ENCODE data around the gene APOC4. TPM values are rescaled to one million over a fixed set of nuclear protein-coding genes. Genes with fewer than 3 reads are reported as not detected.
A peak's percentile ranks its signal among the peaks of the same experiment; 100 is the strongest.

Gene APOC4
- total and polyA plus RNA-seq, 7 donors, result not detected

GRCh38 chr19:44894946-44895345, 47.1 kb upstream of the APOC4 start:
- no peak overlapping the region for H3K4me3 ChIP-seq
- H3K27ac ChIP-seq, result no peak overlapping the region
- peaks cover 14% of the 10 kb centered on the region for H3K4me1 ChIP-seq
- TF ChIP-seq, protein P1, sequence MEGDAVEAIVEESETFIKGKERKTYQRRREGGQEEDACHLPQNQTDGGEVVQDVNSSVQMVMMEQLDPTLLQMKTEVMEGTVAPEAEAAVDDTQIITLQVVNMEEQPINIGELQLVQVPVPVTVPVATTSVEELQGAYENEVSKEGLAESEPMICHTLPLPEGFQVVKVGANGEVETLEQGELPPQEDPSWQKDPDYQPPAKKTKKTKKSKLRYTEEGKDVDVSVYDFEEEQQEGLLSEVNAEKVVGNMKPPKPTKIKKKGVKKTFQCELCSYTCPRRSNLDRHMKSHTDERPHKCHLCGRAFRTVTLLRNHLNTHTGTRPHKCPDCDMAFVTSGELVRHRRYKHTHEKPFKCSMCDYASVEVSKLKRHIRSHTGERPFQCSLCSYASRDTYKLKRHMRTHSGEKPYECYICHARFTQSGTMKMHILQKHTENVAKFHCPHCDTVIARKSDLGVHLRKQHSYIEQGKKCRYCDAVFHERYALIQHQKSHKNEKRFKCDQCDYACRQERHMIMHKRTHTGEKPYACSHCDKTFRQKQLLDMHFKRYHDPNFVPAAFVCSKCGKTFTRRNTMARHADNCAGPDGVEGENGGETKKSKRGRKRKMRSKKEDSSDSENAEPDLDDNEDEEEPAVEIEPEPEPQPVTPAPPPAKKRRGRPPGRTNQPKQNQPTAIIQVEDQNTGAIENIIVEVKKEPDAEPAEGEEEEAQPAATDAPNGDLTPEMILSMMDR (IDR thresholded peaks at IDR 0.05), result no peak
- intact Hi-C loops (cut with DNase I), result no loop called here
- DNase-seq (no peak), ATAC-seq (no peak)
- peaks cover 7 to 70% of the 10 kb centered on the region in 2 donors for H3K36me3 ChIP-seq (ENCODE audit: insufficient read depth in 1 of 2, low read depth in 1 of 2)
- H3K9me3 ChIP-seq, result no peaks in the 10 kb centered on the region
- WGBS, 3 donors, result 68 to 78% (median 77%) methylated on average over 9 of the region's 9 CpGs
- H3K27me3 ChIP-seq (ENCODE audit: insufficient read depth in 3 of 3, low read length in 2 of 3), result no peaks in the 10 kb centered on the region

- WGBS, 3 donors, result 82 to 90% (median 85%) methylated on average over 8 of the region's 8 CpGs
- Histone ChIP-seq H3K4me1 (peaks cover 3% of the 10 kb centered on the region), H3K9me3 (no peaks in the 10 kb centered on the region), H3K27me3 (ENCODE audit: insufficient read depth in 3 of 3, low read length in 2 of 3) (no peaks in the 10 kb centered on the region), H3K4me3 (no peak overlapping the region), H3K27ac (no peak overlapping the region), H3K36me3 (ENCODE audit: insufficient read depth in 1 of 2, low read depth in 1 of 2) (peaks cover 4 to 94% of the 10 kb centered on the region in 2 donors)
- DNase-seq (no peak), ATAC-seq (no peak)
- TF ChIP-seq, protein P1 (IDR thresholded peaks at IDR 0.05), result no peak
- intact Hi-C loops (cut with DNase I), result no loop called here
These were observed 44.2 kb upstream of the APOC4 start for GRCh38 chr19:44897835-44898234.

DNA sequence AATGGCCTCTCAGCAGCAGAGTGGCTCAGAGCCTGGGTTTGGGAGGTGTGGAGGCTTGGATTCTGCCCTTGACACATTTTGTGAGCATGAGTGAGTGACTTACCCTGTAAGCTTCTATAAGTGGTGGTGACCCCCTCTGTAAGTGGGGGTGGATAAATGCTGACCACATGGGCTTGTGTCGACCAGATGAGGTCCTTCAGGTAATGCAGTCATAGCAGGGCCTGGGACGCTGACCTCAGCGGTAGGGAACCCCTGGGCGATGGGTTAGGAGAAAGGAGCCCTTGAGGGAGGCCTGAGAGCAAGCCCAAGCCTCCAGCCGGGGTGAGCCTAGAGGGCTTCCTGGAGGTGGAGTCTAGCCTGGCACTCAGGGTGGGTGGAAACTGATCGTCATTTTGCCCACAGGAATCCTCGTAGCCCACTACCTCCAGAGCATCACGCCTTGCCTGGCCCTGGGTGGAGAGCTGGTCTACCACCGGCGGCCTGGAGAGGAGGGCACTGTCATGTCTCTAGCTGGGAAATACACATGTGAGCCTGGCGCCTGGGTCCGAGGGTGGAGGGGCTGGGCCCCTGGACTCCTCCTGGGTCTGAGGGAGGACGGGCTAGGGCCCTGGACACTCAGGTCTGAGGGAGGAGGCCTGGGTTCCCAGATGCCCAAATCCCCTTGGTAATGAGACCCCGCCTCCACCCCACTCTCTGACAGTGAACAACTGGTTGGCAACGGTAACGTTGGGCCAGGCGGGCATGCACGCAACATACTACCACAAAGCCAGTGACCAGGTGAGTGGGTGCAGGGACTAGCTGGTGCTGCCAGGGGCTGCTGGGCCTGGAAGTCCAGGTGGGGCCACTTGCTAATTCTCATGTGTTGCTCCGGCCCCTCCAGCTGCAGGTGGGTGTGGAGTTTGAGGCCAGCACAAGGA, 41.5 kb upstream of the APOC4 start:
- Histone ChIP-seq H3K27me3 (ENCODE audit: insufficient read depth in 3 of 3, low read length in 2 of 3) (peaks cover 0 to 10% (median 4%) of the 10 kb centered on the region in 3 donors), H3K27ac (no peak overlapping the region), H3K36me3 (ENCODE audit: insufficient read depth in 1 of 2, low read depth in 1 of 2) (peaks cover 0 to 69% of the 10 kb centered on the region in 2 donors), H3K9me3 (no peaks in the 10 kb centered on the region), H3K4me3 (no peak overlapping the region), H3K4me1 (no peaks in the 10 kb centered on the region)
- WGBS, 3 donors, result 86 to 93% (median 92%) methylated on average over 19 of the region's 19 CpGs
- TF ChIP-seq, protein P1 (IDR thresholded peaks at IDR 0.05), result no peak
- intact Hi-C loops (cut with DNase I), result loop anchor here in 1 of 2 donors (10.0 kb wide), 1 partner anchor 154 kb away; no protein-coding TSS in a partner anchor
- ATAC-seq (no peak), DNase-seq (no peak)

DNA sequence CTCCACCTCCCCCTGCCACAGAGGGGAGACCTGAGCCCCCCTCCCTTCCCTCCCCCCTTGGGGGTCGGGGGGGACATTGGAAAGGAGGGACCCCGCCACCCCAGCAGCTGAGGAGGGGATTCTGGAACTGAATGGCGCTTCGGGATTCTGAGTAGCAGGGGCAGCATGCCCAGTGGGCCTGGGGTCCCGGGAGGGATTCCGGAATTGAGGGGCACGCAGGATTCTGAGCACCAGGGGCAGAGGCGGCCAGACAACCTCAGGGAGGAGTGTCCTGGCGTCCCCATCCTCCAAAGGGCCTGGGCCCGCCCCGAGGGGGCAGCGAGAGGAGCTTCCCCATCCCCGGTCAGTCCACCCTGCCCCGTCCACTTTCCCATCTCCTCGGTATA, 38.8 kb upstream of the APOC4 start:
- intact Hi-C loops (cut with DNase I), result loop anchor here (1.0 to 10.0 kb wide), 3 partner anchors 48 to 152 kb away; no protein-coding TSS in a partner anchor
- DNase-seq, result no peak
- H3K9me3 ChIP-seq, result no peaks in the 10 kb centered on the region
- H3K27ac ChIP-seq, result no peak overlapping the region
- H3K27me3 ChIP-seq (ENCODE audit: insufficient read depth in 3 of 3, low read length in 2 of 3), result peaks cover 0 to 29% (median 16%) of the 10 kb centered on the region in 3 donors
- ATAC-seq, result peak in 3 of 4 donors; percentile 9 to 22 (median 13)
- 67 to 75% (median 68%) methylated on average over 14 to 15 of the region's 15 CpGs for WGBS, 3 donors
- TF ChIP-seq, protein P1 (IDR thresholded peaks at IDR 0.05), result no peak
- H3K4me3 ChIP-seq, result no peak overlapping the region
- H3K36me3 ChIP-seq (ENCODE audit: insufficient read depth in 1 of 2, low read depth in 1 of 2), result peaks cover 0 to 43% of the 10 kb centered on the region in 2 donors
- H3K4me1 ChIP-seq, result no peaks in the 10 kb centered on the region
